HK-2 (cell line): ENCODE results near the gene ME3.
"Not testable (repeated sequence)": the region's sequence is repeated elsewhere in the genome, so short reads cannot be mapped to it uniquely, and the experiment has no call there.

Experiments
- DNase-seq: peaks from one replicate; pipeline ENCODE4 v3.0.0-alpha.2; 2018; ENCODE audit not compliant: unreplicated experiment

The ME3 gene

DNA sequence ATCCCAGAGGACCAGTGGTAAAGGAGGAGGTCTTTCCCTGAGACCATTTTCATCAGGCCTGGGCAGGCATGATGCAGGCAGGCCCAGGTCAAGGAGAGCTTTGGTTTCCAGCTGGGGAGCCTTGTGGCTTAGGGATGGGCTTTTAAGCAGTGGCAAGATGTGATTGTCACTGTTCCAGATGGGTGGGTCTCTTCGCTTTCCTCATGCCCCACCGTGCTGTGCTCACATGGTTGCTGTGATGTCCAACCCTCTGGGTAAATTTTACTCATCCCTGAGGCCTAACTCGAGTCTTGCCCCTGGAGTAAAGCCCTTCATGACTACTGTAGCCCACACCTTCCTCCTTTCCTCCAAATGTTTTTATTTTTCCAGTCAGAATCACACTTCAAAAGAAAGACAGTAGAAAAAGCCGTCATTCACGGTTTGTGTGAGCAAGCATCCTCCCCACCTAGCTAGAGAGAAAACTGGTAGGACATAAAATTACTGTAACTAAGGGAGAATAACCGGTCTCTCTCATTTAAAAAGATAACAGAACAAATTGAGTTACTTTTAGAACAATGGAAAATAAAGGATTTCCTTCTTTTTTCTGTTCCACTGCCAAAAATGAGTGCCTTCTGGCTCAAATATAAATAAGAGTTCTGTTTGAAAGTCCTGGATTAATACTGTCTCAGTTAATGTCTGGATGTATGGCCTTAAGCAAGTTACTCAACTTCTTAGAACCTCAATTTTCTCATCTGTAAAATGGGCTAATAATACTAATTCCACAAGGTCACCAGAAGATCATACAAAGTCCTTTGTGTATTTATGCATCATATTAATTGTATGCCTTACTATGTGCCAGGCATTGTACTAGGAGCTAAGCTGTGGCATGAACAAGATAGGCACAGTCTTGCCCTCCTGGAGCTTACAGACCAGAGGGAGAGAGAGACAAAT is 84.9 kb downstream of the ME3 start:
- DNase-seq, result no peak

DNA sequence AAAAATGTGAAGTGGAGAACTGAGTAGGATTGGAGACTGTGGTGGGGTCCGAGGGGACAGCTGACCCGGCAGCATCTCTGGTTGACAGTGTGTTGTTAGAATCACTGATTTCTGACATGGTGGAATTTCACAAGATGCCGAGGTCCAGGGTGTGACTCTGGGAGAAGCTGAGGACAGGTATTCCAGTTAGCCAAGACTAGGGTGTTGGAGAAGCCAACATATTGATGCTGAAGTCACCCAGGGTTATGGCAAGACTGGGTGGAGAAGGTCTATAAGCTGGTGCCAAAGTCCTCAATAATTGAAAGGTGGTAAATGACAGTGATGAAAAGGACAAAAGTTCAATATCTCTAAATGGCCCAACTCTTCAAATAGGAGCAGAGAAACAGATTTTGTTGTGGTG is 86.1 kb downstream of the ME3 start:
- DNase-seq, result no peak

DNA sequence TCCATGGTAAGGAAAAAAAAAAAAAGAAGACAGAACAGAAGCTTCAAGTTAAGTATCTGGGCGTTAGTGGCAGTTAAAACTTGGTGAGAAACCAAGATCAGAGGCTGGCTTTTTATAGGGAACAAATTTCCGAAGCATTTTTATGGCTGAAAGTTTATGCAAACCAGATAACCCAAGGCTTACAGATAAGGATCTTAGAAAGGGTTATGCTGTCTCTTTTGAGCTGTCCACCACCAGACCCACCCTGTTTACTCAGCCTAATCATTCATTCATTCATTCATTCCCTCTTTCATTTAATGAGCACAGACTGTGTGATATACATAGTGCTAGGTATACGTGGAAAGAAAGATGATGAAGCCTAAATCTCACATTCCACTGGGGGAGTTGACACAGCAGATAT is 89.5 kb downstream of the ME3 start:
- DNase-seq, result no peak

DNA sequence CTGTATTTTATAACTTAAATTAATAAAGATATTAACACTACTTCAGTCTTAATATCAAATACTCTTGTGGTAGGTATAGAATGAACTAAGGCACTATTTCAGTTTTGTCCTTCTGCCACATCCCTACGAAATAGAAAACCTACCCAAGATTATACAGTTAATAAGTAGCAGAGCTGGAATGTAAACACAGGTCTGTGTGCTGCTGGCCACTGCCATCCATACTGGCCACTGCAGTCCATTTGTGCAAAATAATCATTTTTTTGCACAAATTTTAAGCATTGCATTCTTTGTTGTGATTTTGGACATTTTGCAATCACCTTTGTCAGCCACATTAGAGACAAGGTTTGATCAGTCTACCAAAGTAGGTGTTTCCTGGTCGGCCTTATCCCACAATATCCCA is 91.9 kb downstream of the ME3 start:
- no peak for DNase-seq

DNA sequence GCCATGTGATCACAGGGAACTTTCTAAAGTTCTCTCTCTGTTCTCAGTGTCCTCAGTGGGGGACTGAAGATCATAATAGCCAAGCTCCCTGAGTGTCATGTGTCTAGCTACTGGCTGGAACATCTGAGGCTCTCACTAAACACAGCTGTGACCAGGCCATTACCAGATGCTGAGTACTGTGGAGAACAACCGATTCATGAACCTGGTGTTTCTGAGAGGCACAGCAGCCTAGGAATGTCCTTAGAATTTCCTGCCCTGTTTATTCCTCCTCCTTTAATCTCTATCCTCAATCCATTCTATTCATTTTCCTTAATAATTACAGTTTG is 93.0 kb downstream of the ME3 start:
- no peak for DNase-seq

DNA sequence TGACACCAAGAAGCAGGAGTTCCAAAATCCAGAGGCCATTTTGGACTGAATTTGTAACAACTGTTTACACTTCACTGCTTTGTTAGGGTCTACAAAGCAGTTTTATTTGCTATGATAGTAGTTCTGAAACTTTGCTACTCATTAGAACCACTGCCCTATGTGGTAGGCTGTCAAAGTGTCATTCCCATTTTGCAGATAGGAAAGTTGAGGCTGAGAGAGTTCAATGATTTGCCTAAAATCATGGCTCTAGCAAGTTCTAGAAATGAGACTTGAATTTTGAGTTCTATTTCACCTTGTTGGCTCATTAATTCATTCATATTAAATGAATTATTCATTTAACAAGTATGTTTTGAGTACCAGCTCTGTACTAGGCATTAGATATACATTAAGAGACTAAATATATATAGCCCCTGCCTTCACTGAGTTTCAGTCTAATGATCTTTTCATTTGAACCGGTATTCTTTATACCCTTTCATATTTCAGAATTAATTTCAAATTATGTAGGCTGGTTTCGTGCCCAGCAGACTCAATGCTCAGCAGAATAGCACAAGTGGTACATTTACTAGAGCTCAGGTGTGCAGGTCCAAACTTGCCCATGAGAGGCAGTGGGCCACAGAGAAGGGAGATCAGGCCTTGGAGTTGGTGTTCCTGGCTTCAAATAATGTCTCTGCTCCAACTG is 93.5 kb downstream of the ME3 start:
- DNase-seq, result no peak

DNA sequence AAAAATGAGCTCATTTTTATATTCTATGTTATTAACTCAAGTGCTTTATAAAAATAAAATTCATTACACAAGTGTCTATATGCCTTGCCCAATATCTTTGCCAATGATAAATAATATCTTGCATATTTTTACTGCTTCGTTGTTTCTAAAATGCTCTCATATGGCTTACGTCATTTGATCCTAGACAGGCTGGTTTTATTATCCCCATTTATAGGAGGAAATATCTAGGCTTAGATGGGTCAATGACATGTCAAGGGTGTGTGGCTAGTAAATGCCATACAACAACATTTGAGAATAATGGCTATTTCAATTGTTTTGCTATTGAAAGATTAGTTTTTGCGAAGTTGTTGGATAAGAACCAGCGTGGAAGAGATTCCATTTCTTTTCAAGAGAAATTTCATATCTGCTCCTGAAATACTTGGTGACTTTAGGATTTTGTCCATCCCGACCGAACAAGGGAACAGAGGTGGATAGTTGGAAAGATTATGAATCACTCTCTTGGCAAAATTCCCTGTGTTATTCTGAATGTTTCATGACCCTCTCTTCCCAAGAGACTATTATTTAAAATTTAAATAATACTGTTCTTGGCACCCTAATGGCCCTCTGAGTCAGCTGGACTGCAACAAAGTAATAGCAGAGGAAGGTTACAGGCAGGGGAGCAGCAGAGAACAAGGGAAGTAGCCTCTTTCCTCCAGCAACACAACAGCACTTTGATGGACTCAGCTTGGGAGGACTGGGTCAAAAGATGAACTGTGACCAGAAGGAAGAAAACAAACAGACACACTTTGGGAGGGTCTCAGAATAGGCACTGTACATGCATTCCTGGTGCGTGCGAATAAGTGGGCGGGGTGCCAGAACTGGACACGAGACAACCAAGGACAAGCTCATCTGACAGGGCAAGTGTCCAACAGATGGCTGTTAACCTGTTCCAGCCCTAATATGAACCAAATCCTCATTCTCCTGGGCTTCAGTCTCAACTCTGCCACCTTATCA is 94.5 kb downstream of the ME3 start:
- DNase-seq, result no peak

DNA sequence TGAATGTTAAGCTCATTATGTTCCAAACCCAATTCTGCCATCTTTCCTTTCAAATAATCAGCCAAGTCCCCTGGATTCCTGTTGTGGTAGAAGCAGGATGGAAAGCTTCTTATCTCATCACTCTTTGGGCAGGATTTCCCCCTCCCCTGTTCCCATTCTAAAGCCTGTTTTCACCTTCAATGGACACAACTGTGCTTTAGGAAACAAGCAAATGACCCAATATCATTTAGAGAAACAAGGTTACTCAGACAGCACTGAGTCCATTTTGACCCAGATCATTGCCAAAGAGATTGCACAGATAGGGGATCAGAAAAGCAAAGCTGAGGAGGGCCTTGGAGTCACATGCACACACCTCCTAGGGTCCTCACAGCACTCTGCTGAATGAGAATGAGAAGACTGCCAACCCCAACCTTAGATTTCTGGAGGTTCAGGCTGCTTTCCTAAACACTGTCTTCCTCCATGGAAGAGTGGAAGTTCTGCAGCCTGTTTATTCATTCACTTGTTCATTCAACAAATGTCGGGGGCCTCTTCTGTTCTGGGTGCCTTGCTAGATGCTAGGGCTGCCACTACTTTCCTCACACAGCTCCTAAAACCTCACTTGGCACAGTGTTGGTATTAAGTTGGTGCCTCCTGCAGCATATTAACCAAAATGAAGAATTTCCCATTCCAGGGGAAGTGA is 95.3 kb downstream of the ME3 start:
- no peak for DNase-seq

DNA sequence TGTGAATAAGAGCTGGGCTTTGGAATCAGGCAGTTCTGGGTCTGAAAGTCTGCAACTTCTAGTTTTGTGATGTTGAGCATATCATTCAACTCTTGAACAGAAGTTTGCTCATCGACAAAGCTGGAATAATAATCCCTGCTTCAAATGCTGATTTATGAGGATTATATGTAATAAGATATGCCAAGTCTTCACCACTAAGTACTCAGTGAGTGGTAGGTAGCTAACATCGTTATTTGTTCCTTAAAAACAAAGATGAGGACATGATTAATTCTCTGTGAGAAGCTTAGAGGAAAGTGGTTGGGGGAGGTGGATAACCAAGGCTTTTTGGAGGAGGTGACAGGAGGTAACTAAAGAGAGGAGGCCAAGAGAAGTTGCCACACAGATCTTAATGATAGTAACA is 96.5 kb downstream of the ME3 start:
- DNase-seq, result no peak

DNA sequence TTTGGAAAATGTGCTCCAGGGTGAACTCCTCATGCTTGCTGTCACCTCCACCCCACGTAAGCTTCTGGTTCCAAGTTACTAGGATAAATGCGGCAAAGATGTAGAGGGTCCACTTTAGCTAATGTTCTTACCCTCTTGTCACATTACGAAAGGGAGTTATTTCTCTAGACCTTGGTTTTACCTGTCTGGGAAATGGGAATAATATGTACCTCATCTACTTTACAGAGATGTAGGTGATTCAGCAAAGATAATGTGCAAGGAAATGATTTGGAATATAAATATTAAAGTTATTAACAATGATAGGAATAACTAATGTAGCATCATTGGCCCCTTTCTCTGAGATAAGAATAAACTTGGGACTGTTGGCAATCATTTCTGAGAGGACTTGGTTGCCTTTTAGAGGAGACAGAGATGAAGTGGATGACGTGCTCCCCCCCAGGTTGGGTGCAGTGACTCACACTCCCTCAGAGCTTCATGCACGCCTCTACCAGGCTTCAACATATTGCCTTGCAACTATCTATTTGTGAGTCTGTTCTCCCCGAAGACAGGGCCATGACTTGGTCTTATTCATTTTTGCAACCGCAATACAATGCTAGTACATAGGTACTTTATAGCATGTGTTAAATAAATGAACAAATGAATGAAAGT is 97.1 kb downstream of the ME3 start:
- no peak for DNase-seq

DNA sequence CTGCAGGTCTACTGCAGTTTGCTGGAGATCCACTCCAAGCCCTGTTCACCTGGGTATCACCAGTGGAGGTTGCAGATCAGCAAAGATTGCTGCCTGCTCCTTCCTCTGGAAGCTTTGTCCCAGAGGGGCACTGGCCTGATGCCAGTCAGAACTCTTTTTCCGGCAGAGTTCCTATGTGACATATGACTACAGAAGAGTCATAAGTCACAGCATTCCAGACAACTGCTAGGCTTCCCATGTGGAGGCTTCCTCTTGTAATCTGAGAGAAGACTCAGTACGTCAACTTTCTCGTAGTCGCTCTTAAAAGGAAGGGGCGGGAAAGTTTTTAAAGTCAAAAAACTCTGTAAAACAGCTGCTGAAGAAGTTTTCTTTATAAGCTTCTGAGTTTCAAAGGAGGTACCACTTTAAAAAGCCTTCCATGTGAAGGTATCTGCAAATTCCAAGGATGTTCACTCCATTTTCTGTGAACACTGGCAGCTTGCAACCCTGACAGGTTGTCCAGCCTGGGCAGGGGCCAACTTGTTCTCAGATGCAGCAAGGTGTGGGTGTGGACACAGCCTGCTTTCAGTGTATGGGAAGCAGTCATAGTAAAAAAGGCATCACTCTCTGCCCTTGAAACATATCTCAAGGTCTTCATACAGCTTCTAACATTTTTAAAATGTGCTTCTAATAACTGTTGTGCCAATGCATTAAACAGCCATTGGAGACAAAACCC is 97.8 kb downstream of the ME3 start:
- DNase-seq, result no peak

DNA sequence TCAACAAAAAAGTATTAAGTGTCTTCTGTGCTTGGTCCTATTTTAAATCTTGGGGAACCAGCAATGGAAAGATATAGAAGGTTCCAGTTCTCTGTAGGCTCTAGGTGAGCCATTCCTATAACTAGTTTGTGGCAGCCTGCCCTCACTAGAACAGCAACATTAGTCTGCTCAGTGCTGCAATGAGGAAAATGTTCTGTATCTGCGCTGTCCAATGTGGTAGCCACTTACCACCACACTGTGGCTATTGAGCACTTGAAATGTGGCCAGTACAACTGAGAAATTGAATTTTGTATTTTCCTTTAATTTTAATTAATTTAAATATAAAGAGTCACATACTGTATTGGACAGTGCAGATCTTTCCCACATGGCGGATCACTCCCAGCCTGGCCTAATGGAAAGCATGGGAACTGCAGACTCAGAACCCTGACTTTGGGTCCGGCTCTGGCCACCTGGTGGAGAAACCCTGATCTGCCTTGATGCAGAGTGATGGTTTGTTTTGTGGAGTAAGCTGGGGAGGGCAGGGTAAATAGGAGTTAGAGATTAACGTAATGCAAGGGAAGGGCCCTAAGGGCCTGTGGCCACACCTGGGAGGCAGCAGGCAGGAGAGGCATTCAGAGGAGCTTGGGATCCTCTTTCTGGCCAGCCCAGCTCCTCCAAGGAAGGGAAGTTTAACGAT is 101.0 kb downstream of the ME3 start:
- peak; percentile 22 for DNase-seq

DNA sequence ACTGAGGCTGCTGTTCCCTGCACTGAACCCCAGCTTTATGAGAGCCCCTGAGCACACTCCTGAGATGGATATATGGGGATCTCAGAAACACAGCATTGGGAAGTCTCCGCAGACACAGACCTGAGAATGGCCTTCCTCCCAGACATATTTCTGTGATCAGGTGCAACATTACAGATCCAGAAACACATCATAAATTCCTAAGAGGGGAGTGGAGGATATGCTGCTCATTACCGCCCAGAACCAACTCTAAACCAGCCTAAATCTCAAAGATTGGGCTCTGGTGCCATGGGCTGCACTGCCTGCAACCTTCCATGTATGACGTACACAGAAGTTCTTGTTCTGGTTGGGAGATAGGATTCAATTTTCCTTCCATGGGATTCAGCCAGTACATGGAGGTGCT is 102.0 kb downstream of the ME3 start:
- DNase-seq, result no peak

DNA sequence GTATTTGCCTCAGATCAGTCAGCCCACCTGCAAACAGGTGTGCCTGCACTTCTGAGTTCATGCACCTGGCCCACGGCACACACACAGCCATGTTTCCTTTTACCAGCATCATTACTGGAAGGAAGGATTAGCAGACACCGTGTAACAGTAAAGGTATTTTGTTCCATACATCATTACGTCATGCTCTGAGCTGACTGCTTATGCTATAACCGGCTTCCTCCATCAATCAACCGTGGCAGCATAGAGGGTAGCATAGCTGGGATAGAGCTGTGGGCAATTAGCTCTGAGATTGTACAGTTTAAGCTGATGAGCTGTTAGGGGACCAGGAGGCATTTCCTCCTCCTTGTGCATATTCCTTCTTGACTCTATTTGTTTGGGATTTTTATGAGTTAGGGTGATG is 102.4 kb downstream of the ME3 start:
- DNase-seq, result no peak

DNA sequence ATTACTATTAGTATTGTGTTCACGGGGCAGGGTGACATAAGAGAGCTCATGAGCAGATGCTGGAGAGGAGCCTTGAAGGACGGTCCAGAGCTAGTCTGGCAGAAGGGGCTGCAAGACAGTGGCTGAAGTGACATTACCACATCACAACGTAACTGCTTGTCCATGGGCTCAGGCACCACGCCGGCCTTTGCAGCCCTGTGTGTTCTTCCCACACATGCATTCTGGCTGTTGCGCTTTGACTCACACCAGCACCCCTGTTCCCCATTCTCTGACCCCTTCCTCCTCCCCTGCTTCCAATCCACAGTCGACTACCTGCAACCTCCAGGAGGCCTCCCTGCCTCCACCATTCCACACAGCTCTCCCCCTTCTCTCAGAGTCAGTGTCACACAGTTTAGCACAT is 103.3 kb downstream of the ME3 start:
- DNase-seq, result no peak

DNA sequence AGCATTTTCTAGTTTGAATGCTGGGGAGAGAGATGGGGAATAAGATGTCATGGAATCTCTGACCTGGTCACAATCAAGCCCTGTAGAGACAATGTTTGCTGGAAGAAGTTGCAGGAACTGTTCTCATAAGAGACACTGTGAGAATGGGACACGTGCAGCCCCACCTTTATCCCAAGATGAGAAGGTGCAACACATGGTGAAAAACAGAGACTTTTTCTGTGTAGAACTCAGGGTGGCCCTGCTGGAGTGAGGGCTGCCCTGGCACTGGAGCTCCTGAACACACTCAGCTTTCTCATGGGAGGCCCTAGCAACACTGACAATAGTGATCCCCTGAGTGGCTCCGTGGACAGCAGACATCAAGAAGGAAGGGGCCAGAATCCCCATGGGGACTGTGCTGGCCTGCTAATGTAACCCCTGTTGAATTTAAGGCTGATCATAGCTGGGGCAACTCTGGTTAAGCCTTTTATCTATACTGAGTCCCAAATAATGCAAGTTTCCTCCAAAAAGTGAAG is 106.6 kb downstream of the ME3 start:
- no peak for DNase-seq

DNA sequence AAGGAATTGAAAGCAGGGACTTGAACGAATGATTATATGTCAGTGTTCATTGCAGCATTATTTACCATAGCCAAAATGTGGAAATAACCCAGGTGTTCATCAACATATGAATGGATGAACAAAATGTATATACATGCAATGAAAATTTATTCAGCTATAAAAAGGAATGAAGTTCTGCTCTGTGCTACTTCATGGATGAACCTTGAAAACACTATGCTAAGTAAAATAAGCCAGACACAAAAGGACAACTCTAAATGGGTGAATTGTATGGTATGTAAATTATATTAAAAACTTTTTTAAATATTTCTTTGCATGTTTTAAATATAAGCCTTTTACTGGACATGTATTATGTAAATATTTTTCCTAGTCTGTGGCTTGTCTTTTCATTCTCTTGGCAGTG is 107.0 kb downstream of the ME3 start:
- no peak for DNase-seq

DNA sequence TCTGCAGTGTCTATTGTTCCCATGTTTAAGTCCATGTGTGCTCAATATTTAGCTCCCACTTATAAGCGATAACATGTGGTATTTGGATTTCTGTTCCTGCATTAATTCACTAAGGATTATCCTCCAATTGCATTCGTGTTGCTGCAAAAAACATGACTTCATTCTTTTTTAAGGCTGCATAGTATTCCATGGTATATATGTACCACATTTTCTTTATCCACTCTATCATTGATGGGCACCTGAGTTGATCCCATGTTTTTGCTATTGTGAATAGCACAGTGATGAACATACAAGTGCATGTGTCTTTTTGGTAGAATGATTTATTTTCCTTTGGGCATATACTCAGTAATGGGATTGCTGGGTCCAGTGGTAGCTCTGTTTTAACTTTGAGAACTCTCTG is 109.6 kb downstream of the ME3 start:
- not testable (repeated sequence) for DNase-seq

DNA sequence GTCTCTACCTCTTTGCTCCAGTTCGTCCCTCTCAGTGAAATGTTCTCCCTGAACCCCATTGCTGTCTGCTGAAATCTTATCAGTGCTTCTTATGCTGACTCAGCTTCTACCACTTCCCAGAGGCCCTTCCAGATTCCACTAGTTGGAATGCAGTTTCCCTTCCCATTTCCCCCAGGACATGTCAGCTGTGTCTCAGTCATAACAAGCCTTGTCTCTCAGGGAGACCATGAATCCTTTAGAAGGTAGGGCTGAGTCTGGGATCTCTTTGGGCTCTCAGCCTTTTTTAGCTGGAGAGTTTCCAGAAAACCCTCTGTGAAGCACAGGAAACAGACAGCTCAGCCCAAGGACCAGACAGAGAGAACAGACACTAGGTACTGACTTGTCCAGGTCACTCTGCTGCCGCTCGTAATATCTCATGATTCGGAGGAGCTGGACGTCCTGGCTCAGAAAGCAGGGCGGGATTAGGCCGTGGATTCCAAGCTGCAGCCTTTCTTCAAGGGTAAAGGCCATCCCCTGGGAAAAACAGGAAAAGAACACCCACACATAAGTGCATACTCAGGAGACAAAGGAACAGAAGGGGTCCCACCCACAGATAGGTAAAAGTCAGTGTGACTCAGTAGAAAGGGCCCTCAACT is 113.0 kb downstream of the ME3 start:
- no peak for DNase-seq
